ENCODE measurements around the gene COPB1. TPM values are rescaled to one million over a fixed set of nuclear protein-coding genes. Genes with fewer than 3 reads are reported as not detected.

Gene COPB1
- total and polyA plus RNA-seq, 2 of the 8 experiments (the other 6 are each of a cell fraction or from before 2014, with no cell fraction given): 28.7 to 72.1 TPM

- TF ChIP-seq TCF12 (IDR thresholded peaks at IDR 0.05; ENCODE audit: low read depth, low read length) (no peak), PHF8 (conservative IDR thresholded peaks at IDR 0.05; ENCODE audit: low read depth, low read length) (peak; percentile 84), HDAC6 (IDR thresholded peaks at IDR 0.05; ENCODE audit: low read depth, low read length) (no peak), CTBP2 (IDR thresholded peaks at IDR 0.05; ENCODE audit: borderline replicate concordance, insufficient read depth, insufficient read length, low read length) (no peak), CBX8 (IDR thresholded peaks at IDR 0.05; ENCODE audit: borderline replicate concordance, low read depth, low read length) (no peak), ATF3 (IDR thresholded peaks at IDR 0.05; ENCODE audit: insufficient read depth, low read depth, low read length) (no peak), SP2 (IDR thresholded peaks at IDR 0.05; ENCODE audit: low read length) (no peak), YY1 (IDR thresholded peaks at IDR 0.05; ENCODE audit: low read depth, low read length) (0 out of 2 replicates have a peak, but pooled peaks have one; percentile 12), NRF1 (IDR thresholded peaks at IDR 0.05; ENCODE audit: low read depth, low read length) (no peak), RXRA (IDR thresholded peaks at IDR 0.05; ENCODE audit: insufficient read depth, low read depth, low read length) (no peak), CHD2 (IDR thresholded peaks at IDR 0.05; ENCODE audit: low read length) (no peak), E2F6 (IDR thresholded peaks at IDR 0.05) (no peak), SIN3A (conservative IDR thresholded peaks at IDR 0.05 in 1 of 2, IDR thresholded peaks at IDR 0.05 in 1 of 2; ENCODE audit: low read depth in 1 of 2, low read length in 2 of 2) (no peak; a peak in 1 of 4 replicates), SUZ12 (IDR thresholded peaks at IDR 0.05; ENCODE audit: low read length) (no peak)
Observed at GRCh38 chr11:14499560-14500180, at the start of gene COPB1 (continued).

Measured in H1 (cell line).